NCI-H1105 (cell line): ENCODE data around the gene ENPP7.

Experiments used
- DNase-seq: peaks from one replicate; lab custom pipeline; 2025; lab: John Stamatoyannopoulos, UW

The ENPP7 gene

DNA sequence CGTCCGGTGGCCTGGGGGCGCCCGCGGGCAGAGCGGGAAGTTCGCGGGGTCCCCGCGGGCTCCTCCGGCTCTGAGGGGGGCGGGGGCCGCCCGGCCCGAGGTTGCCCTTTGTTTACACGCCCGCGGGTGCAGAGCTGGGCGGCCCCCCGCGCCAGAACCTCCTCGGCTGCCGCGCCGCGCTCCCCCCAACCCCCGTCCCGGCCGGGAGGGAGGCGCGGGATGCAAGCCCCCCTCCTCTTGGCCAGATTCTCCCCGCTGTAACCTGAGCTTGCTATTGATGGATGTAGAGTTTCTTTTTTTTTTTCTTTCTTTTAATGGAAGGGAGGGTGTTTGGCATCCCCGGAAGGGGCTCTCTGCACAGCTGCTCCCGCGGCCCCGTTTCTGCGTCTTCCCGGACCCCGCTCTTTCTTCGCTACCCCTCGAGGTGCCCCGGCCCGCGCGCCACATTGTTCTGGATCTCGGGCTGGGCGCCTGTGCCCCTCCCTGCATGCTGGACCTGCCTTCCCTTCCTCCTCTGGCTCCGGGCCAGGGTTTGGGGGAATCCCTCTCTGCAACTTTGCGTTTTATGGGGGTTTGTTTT, 47.9 kb downstream of the ENPP7 start:
- peak; percentile 56 for DNase-seq

DNA sequence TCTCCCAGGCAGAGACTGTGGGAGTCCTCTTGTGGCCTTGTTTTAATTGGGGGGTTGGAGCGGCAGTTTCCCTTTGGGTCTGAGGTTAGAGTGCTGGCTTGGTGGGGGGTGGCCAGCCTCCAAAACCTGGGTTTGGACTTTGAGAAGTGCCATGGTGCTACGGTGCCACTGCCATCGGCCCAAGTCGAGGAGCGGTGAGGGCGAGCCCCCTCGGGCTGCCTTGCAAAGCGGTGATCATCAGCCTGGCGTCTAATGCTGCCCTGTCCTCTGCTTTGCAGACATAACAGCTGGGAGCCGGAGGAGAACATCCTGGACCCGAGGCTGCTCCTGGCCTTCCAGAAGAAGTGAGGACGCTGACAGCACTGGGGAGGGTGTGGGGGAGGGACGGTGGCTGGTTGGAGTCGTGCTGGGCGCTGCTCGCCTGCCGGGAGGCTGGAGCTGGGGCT, 48.4 kb downstream of the ENPP7 start:
- DNase-seq, result no peak

DNA sequence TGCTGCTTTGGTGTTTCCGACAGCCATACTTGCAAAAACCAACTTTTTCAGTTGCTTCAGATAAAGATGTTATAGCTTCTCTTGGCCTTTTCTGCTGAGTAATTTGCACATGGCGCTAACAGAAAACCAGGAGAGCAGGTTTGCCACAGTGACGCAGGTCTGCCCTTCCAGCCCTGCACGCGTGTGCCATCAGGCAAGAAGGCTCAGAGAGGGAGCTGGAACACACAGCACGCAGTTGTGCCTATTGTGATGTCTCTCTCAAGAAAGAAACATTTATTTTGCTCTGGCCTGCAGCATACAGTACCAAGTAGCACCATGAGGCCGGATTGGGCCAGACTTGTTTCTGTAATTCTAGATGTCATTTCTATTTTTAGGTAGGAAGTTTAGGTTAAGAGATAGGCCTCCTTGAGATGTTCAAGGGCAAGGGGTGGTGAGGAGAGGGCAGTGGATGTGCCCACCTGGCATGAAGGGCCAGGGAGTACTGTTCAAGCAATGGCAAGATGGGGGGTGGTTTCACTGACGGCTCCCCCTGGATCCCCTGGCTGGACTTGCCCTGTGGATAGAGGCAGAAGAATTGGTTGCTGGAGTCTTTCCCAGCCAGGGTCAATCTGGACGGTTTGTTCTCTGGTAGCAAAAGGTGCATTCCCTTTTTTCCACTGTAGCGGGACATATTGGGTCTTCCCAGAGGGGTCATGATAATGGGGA, 49.1 kb downstream of the ENPP7 start:
- no peak for DNase-seq

GRCh38 chr17:79781012-79781650, 50.4 kb downstream of the ENPP7 start:
- no peak for DNase-seq

DNA sequence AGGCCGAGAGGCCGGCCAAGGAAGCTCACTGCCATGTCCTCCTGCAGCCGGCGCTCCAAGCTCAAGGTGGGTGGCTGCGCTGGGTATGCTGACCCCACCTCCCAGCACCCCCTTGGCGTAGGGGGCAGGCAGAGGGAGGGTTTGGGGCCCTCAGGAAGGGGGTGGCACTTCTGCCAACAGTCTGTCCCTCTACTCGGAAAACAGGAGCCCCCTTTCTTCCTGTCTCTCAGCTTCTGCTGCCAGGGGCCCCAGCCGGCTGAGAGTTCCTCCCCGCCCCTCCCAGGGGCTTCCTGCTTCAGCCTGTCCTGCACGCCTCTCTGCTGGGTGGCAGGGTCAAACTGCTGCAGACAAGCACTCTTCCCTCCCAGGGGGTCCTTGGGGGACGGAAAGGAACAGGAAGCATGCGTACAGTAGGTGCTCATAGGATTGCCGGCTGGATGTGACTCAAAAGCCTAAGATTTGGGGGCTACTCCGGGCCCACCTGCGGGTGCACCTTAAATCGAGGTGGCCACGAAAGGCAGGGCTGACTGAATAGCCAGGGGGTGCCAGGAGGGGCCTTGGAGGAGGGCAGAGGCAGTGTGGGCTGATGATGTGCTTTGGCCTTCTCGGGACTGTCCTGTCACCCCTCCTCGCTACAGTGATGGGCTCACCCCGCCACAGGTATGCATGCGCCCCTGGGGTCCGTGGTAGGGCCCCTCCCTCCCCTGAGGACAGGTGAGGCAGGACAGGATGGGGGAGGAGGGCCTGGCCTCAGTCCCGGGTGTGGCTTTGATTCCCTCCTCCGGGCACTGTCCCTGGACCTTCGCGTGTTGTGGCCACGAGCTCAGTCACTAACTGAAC, 51.2 kb downstream of the ENPP7 start:
- no peak for DNase-seq

- no peak for DNase-seq
Observed at GRCh38 chr17:79783891-79784290, 53.1 kb downstream of the ENPP7 start.

GRCh38 chr17:79784353-79785016, 53.7 kb downstream of the ENPP7 start:
- no peak for DNase-seq

DNA sequence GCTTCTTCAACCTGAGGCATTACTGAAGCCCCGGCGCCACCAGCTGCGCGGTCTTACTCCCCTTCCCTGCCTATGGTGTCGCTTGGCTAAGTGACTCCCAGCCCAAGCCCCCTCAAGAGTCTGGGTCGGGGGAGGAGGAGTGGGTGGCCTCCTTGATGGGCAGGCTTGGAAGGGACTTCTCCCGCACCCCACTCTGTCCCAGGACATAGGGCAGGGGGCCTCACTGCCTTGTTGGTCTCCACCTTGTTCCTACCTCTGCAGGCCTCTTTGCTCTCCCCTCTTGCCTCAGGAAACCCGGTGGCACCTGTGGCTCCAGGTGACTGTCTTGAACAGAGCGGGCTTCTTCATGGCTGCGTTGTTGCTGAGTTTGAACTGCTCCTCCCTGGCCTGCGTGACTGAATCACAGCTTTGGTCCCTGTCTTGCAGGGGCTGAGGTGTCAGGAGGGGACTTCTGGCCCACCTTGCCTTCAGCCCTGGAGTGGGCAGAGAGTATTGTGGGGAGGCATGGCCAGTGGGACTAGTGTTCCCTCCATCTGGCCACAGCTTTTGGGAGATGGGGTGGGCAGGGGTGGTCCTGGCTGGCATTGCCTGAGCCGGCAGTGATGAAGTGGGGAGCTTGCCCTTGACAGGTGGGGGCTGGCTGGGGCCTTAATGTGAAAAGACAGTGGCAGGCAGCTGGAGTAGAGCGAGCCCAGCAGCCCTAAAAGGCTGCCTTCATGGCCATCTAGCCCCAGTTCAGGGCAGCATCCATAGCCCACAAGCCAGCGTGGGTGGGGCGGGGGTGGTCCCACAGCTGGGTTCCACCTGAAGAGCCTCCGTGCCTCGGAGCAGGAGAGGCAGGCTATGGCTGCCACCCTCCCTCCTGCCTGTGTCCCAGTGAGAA, 54.5 kb downstream of the ENPP7 start:
- DNase-seq, result no peak

DNA sequence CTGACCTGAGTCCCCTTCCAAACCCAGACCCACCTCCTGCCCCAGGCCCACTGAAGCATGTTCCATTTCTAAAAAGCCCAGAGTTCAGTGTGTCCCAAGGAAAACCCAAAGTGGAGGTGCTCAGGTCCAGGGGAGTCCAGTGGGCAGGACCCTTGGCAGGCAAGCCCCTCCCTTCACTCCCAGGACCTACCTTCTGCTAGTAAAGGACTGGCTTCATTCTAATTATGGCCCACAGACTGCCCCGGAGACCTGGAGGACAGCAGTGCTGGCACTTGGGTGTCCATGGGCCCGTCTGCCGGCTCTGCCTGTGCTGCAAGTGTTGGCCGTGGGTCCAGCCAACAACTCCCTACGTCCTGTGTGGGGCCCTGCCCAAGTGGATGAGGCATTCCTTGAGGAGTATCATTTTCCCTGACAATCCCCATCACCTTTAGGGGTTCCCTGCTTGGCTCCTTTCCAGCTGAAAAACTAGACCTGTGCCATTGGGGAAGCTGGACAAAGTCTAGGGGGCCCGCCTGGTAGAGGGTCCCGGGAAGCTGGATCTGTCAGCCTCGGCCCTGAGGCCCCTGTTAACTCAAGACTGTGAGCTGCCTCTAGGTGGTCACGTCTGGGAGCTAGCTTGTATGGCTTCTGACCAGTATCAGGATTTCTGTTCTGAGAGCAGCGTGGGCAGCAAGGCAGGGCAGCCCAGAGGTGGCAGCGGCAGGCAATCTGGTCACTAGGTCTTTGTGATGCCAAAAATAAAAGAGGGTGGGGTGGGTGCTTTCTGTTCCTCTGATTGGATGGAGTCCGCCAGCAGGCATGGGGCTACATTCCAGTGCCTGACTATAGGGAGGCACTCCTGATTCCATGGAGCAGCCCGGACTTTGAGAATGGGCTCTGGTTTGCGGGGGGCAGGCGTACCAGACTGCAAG, 55.4 kb downstream of the ENPP7 start:
- DNase-seq, result no peak

GRCh38 chr17:79786930-79787643, 56.3 kb downstream of the ENPP7 start:
- no peak for DNase-seq

GRCh38 chr17:79788455-79788854, 57.7 kb downstream of the ENPP7 start:
- DNase-seq, result no peak

DNA sequence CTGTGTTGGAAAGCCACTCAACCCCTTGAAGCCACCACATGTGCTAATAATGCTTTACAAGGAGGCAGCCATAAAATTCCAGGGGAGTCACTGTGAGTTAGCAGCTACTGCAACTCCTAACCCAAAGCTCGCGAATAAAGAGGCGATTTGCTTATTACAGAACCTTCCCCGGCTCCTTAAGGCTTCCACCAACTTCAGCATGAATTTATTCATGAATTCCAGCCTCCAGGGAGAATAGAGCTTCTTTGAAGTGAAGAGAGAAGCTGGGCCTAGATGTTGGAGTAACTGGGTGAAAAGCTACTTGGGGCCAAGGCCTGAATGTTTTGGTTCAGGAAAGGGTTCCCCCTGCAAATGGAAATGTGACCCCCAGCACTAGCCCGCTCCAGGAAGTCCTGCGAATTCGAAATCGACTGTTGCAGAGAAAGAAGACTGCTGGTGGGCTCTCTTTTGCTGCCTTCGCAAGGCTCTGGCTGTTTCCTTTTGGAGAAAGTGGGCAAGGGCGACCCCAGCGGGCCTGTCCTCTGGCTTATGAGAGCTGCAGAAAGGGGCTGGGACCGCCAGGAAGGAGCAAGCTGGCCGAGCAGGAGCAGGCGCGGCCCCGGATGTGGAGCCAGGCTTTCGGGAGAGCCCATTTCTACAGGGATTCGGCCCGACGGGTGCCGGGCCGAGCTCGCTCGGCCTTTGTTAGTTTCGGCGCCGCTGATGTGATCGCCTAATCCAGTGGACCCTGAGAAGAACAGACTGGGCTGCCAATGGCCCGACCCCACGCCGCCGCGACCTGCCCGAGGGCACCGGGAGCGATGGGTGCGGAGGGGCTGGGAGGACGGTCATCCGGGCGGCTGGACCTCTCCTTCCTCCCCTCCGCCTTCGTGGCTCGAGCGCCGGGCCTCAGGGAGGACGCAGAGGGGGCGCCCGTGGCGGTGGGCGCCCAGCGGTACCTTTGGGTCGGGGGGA, 58.5 kb downstream of the ENPP7 start:
- no peak for DNase-seq

- DNase-seq, result peak; percentile 33
Observed at GRCh38 chr17:79789943-79790804, 59.4 kb downstream of the ENPP7 start.

GRCh38 chr17:79790805-79791734, 60.3 kb downstream of the ENPP7 start:
- no peak for DNase-seq

DNA sequence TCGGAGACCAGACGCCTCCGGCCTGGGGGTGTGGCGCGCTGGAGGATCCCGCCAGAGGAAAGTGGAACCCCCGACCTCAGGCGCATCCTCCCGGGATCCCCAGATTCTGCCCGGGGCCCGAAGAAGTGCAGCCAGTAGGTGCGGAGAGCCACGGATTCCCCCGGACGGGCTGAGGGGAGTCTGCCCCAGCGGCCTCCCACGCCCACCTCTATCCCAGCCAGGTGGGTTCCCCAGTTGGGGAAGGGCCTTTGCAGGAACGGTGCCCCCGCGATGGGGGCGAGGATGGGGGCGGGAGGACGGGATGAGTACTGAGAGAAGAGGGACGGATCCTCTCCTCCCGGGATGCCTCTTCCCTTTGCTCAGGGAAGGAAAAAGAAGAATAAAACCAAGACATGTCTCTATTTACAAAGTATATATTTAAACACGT, 61.0 kb downstream of the ENPP7 start:
- no peak for DNase-seq
